GM18861 (cell line): ENCODE measurements around the gene KLF3.

ENCODE experiments used
- ATAC-seq: cut with Tn5 transposase; IDR thresholded peaks from one replicate; pipeline ENCODE4 v1.9.1; 2021; ENCODE audit not compliant: unreplicated experiment

Gene KLF3

GRCh38 chr4:38673130-38673978 lies 9.4 kb downstream of the KLF3 start:
- no peak for ATAC-seq

- no peak for ATAC-seq
Measured at GRCh38 chr4:38674258-38675144, 10.5 kb downstream of the KLF3 start.

GRCh38 chr4:38675146-38676121 lies 11.4 kb downstream of the KLF3 start:
- peak; percentile 60 for ATAC-seq

GRCh38 chr4:38676986-38677385 lies 13.0 kb downstream of the KLF3 start:
- ATAC-seq: no peak

- ATAC-seq: no peak
Measured at GRCh38 chr4:38677441-38677840, 13.4 kb downstream of the KLF3 start.

- ATAC-seq: no peak
Measured at GRCh38 chr4:38678078-38678477, 14.1 kb downstream of the KLF3 start.

GRCh38 chr4:38679921-38680320 lies 15.9 kb downstream of the KLF3 start:
- no peak for ATAC-seq

GRCh38 chr4:38681281-38681991 lies 17.4 kb downstream of the KLF3 start:
- no peak for ATAC-seq

- ATAC-seq: no peak
Measured at GRCh38 chr4:38682336-38682735, 18.3 kb downstream of the KLF3 start.

GRCh38 chr4:38683276-38683675 lies 19.3 kb downstream of the KLF3 start:
- no peak for ATAC-seq

- ATAC-seq: no peak
Measured at GRCh38 chr4:38684271-38684670, 20.3 kb downstream of the KLF3 start.

- ATAC-seq: no peak
Measured at GRCh38 chr4:38684951-38685844, 21.2 kb downstream of the KLF3 start.

GRCh38 chr4:38686682-38687081 lies 22.7 kb downstream of the KLF3 start:
- no peak for ATAC-seq

GRCh38 chr4:38687571-38688011 lies 23.6 kb downstream of the KLF3 start:
- ATAC-seq: no peak

GRCh38 chr4:38688676-38689355 lies 24.8 kb downstream of the KLF3 start:
- no peak for ATAC-seq

GRCh38 chr4:38691251-38692008 lies 27.4 kb downstream of the KLF3 start:
- ATAC-seq: no peak

- ATAC-seq: no peak
Measured at GRCh38 chr4:38692421-38692820, 28.4 kb downstream of the KLF3 start.

- no peak for ATAC-seq
Measured at GRCh38 chr4:38693569-38693968, 29.6 kb downstream of the KLF3 start.
